Endometrial microvascular endothelial cells (primary cell): ENCODE results near the gene MARCHF9. TPM values are rescaled to one million over a fixed set of nuclear protein-coding genes. Genes with fewer than 3 reads are reported as not detected.

ENCODE experiments used
- in situ Hi-C: cut with HindIII; loops from 2 replicates; pipeline ENCODE4 v1.10.0; 2017; ENCODE audit warnings: low sequenced_read_pairs, low pct_unique_long_range_greater_than_20kb; ENCODE audit errors: inconsistent ontology term
- total RNA-seq: library from RNA; depleted of rRNA; stranded (reverse); fragments of >200 nt; gene quantifications from one replicate; pipeline ENCODE4 v1.2.3, GENCODE V29; 2015; ENCODE audit errors: inconsistent ontology term

Gene MARCHF9
- total RNA-seq, 1 donor from 2014 or later, result 0.37 TPM

GRCh38 chr12:57777367-57777766 lies 22.5 kb downstream of the MARCHF9 start:
- in situ Hi-C loops, result no loop called here

DNA sequence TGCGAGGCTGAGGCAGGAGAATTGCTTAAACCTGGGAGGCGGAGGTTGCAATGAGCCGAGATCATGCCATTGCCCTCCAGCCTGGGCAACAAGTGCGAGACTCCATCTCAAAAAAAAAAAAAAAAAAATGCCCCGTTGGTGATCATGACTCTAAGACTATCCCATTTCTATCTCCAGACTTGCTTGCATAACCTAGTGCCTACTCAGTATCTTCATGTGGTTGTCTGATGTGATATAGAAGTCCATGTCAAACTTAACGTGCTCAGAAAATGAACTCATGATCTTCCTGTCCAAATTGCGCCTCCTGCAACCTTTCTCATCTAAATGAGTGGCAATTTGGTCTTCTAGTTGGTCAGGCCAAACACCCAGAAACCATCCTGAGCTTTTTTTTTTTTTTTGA lies 23.0 kb downstream of the MARCHF9 start:
- in situ Hi-C loops, result no loop called here

- in situ Hi-C loops, result no loop called here
Measured at GRCh38 chr12:57779736-57780135, 24.8 kb downstream of the MARCHF9 start.

DNA sequence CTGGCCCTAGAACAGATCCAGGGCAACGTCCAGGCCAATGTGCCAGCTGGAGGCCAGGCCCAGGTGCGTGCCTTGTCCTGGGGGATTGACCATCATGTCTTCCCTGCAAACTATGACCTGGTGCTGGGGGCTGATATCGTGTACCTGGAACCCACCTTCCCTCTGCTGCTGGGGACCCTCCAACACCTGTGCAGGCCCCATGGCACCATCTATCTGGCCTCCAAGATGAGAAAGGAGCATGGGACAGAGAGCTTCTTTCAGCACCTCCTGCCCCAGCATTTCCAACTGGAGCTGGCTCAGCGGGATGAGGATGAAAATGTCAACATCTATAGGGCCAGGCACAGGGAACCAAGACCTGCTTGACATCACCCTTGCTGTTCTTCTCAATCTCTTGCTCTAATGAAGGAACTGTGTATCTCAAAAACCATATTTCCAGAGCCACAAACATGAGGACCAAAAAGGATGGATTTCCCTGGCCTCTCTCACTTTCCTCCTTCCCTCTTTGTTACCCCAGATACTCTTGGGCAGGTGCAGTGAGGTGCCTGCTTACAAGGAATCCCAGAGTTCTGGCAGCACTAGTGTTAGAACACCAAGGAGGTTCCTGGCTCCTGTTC lies 25.5 kb downstream of the MARCHF9 start:
- in situ Hi-C loops, result no loop called here

- in situ Hi-C loops, result no loop called here
Measured at GRCh38 chr12:57781244-57781643, 26.3 kb downstream of the MARCHF9 start.

GRCh38 chr12:57781801-57782200 lies 26.9 kb downstream of the MARCHF9 start:
- in situ Hi-C loops, result no loop called here

DNA sequence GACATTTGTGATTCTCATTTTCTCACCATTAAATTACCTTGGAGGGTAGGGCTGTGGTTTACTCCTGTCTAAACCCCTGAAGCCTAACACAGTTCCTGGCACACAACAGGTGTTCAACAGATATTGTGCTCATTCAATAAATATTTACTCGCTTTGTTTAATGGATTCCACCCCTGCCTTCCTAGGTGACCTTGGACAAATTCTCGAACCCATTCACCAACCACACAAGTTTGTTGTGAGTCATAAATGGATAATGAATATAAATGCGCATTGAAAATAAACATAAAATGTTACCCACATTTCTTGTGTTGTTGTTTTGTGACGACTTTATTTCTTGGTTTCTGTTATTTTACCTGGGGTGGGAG lies 27.3 kb downstream of the MARCHF9 start:
- in situ Hi-C loops, result no loop called here

- in situ Hi-C loops, result no loop called here
Measured at GRCh38 chr12:57782608-57783465, 27.9 kb downstream of the MARCHF9 start, which contains the start of gene TSFM. TSFM (plus strand) TSS chr12:57782787; CDS start chr12:57782802, 15 bp downstream.

GRCh38 chr12:57783466-57783801 lies 28.5 kb downstream of the MARCHF9 start:
- in situ Hi-C loops, result no loop called here

DNA sequence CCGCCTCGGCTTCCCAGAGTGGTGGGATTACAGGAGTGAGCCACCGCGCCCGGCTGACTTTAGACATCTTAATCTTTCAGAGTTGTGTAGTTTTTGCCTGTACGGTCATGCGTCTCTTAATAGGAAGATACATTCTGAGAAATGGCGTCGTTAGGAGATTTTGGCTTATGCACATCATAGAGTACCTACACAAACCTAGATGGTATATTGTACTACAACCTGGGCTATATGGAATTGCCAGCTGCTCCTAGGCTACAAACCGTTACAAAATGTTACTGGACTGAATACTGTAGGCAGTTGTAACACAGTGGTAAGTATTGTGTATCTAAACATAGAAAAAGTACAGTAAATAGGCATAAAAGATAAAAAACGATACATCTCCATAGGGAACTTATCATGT lies 29.0 kb downstream of the MARCHF9 start:
- in situ Hi-C loops, result no loop called here

DNA sequence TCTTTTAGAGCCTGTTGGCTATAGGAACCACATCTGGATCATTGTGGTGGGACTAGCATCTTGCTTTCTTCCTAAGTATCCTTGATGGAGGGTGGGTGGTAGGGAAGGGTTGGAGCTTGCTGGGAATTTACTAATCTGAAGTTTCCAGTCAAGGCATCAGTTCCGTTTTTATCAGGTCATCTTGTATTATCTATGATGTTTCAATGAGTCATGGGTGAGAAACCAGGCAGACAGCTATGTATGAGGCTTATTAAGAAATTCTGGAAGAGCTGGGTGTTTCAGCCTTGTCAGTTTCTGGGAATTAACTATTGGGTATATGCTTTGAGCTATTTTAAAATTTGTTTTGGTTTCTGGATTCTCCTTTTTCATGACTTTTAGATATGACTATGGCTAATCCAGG lies 39.0 kb downstream of the MARCHF9 start:
- in situ Hi-C loops, result no loop called here

DNA sequence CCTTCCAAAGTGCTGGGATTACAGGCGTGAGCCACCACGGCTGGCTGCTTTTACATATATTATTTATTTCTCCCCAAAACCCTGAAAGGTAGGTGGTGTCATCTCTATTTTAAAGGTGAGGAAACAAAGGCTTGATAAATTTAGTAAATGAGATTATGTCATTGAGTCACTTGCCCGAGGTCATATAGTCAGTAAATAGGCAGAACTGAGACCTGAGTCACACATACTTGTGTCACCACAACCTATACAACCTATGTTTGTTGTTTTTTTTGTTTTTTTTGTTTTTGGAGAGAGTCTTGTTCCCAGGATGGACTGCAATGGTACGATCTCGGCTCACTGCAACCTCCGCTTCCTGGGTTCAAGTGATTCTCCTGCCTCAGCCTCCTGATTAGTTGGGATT lies 40.5 kb downstream of the MARCHF9 start:
- in situ Hi-C loops, result no loop called here

DNA sequence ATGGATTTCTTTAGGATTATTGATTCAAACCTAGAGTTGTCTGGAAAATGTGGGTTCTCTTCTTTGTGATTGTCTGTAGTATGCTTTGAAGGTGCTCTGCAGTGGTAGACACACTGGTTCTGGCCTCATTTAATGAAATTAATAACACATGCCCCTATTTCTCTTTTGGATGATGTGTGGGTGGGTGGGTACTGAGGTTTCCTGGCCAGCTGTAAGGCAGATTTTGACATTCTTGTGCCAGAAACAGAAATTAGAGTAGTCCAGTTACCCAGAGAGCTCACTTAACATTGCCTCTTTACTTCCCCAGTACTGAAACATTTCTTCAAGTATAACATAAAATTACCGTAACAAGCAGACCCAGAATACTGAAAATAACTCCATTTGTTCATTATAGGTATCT lies 42.1 kb downstream of the MARCHF9 start:
- in situ Hi-C loops, result no loop called here

- in situ Hi-C loops, result no loop called here
Measured at GRCh38 chr12:57797933-57798332, 43.0 kb downstream of the MARCHF9 start.

- in situ Hi-C loops, result no loop called here
Measured at GRCh38 chr12:57800965-57801364, 46.1 kb downstream of the MARCHF9 start.

DNA sequence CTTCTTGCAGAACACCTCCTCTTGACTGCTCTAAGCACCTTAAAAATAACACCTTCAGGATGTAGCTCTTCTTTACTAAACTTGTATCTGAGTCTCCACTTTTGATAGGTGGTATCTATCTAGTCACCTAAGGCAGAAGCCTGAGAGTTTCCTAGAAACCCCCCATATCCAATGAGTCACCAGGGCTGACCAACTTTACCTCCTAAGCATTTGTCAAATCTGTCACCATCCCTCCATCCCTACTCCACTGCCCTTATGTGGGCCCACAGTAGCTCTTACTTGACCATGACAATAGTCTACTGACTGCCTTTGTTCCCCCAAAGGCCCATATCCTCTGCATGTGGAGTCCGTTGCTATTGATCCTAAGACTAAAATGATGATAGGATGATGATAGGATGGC lies 47.7 kb downstream of the MARCHF9 start:
- in situ Hi-C loops, result no loop called here

DNA sequence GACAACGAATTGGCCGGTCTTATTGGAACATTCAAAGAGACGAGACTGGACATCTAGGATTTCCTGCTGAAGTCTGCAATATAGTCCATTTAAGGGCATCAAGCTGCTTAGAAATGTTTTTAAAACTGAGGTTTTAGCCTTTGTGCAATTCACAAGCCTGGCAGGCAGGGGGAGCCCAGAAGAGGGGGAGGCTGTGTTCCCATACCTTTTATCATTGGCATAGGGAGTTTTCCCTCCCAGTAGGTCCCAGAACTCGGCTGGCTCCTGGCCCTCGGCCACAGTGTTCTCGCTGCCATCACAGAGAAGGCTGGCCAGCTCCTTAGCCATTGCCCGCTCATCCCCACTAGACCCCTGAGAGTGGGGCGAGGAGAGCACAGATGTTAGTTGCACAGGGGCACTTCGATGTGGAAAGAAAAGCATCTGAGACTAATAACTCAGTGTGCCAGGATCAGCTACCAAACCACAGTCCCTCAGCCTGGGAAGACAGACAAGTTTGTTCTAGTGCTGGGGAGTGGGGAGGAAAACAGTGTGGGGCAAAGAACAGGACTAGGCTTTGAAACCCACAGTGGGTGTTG lies 48.5 kb downstream of the MARCHF9 start:
- in situ Hi-C loops, result no loop called here

GRCh38 chr12:57806677-57807076 lies 51.8 kb downstream of the MARCHF9 start:
- in situ Hi-C loops, result no loop called here

DNA sequence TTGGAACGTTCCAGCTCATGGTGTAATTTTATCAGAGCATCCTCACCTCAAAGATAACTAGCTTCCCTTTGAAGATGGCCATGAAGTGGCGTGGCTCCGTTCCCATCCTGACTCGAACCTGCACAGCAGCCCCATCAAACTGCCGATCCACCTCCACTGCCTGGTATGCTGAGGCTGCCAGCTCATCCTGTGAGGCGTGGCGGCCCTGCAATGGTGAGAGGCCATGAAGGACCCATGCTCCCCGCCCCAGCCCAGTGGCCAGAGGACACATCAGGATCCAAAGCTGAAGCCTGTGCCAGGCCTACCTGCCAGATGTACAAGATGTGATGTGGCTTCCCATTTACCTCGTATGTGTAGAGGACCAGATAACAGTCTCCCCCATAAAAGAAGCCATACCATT lies 52.4 kb downstream of the MARCHF9 start:
- in situ Hi-C loops, result no loop called here

DNA sequence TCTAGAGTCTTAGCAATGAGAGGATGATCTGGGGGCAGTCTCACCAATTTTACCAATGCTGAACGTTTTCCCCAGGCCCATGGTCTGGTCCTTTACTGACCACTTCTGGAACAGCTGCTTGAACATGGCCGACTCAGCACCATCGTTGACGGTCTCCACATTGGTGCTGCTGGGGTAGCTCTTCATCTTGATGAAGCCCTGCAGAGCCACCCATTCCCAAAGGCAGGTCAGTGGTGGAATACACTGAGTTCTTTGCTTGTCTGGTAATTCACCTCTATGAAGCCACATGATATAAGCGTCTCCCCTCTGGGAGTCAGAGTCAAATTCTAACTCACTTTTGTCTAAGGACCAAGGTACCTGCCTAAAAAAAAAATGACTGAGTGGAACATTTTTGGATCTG lies 53.4 kb downstream of the MARCHF9 start:
- in situ Hi-C loops, result no loop called here
